ENCODE results near the gene MRRF.

The MRRF gene

GRCh38 chr9:122264360-122265148, at the start of gene MRRF, which contains the start of gene RBM18:
TSS of gene MRRF (plus strand) at chr9:122264882. CDS start at chr9:122270892, 6,010 bp downstream.
TSS of gene RBM18 (minus strand) at chr9:122264840. CDS start at chr9:122261492, 3,348 bp downstream.
- peak; percentile 63 for DNase-seq (ENCODE audit: low read depth)

GRCh38 chr9:122215663-122216062, 49.0 kb upstream of the MRRF start:
- DNase-seq (ENCODE audit: low read depth) = no peak

GRCh38 chr9:122216138-122216797, 48.4 kb upstream of the MRRF start:
- no peak for DNase-seq (ENCODE audit: low read depth)

- no peak for DNase-seq (ENCODE audit: low read depth)
Measured at GRCh38 chr9:122216798-122217418, 47.8 kb upstream of the MRRF start.

GRCh38 chr9:122217640-122218039, 47.0 kb upstream of the MRRF start:
- no peak for DNase-seq (ENCODE audit: low read depth)

- DNase-seq (ENCODE audit: low read depth) = no peak
Measured at GRCh38 chr9:122218071-122218934, 46.4 kb upstream of the MRRF start.

- no peak for DNase-seq (ENCODE audit: low read depth)
Measured at GRCh38 chr9:122218935-122219855, 45.5 kb upstream of the MRRF start.

GRCh38 chr9:122219856-122220672, 44.6 kb upstream of the MRRF start:
- no peak for DNase-seq (ENCODE audit: low read depth)

- no peak for DNase-seq (ENCODE audit: low read depth)
Measured at GRCh38 chr9:122220673-122221182, 44.0 kb upstream of the MRRF start.

GRCh38 chr9:122221183-122221811, 43.4 kb upstream of the MRRF start:
- DNase-seq (ENCODE audit: low read depth) = no peak

GRCh38 chr9:122222791-122223190, 41.9 kb upstream of the MRRF start:
- no peak for DNase-seq (ENCODE audit: low read depth)

- DNase-seq (ENCODE audit: low read depth) = no peak
Measured at GRCh38 chr9:122223435-122223834, 41.2 kb upstream of the MRRF start.

GRCh38 chr9:122225312-122226141, 39.2 kb upstream of the MRRF start:
- no peak for DNase-seq (ENCODE audit: low read depth)

- no peak for DNase-seq (ENCODE audit: low read depth)
Measured at GRCh38 chr9:122226142-122226757, 38.4 kb upstream of the MRRF start.

- DNase-seq (ENCODE audit: low read depth) = no peak
Measured at GRCh38 chr9:122226758-122227574, 37.7 kb upstream of the MRRF start.

- no peak for DNase-seq (ENCODE audit: low read depth)
Measured at GRCh38 chr9:122227575-122227900, 37.1 kb upstream of the MRRF start.

GRCh38 chr9:122228191-122228567, 36.5 kb upstream of the MRRF start:
- no peak for DNase-seq (ENCODE audit: low read depth)
